HEK293 (cell line): ENCODE results near the gene RRM1.

Experiments
- FEZF1 ChIP-seq: fragments of 450-650 bp; formaldehyde crosslinking; IDR thresholded peaks from 2 replicates; pipeline ENCODE4 v1.5.1; 2016; ENCODE audit warnings: missing biosample characterization, missing genetic modification characterization
- KLF17 ChIP-seq: fragments of 450-650 bp; formaldehyde crosslinking; IDR thresholded peaks from 2 replicates; pipeline ENCODE4 v1.5.1; 2016; ENCODE audit warnings: missing biosample characterization, missing genetic modification characterization
- KLF9 ChIP-seq: fragments of 450-650 bp; formaldehyde crosslinking; IDR thresholded peaks from 2 replicates; pipeline ENCODE4 v1.5.1; 2016; ENCODE audit warnings: missing biosample characterization, missing genetic modification characterization, low read depth
- OVOL3 ChIP-seq: fragments of 450-650 bp; formaldehyde crosslinking; IDR thresholded peaks from 2 replicates; pipeline ENCODE4 v1.5.1; 2016; ENCODE audit warnings: missing biosample characterization, missing genetic modification characterization
- PRDM10 ChIP-seq: fragments of 450-650 bp; formaldehyde crosslinking; IDR thresholded peaks from 2 replicates; pipeline ENCODE4 v1.5.1; 2016; ENCODE audit warnings: missing biosample characterization, missing genetic modification characterization
- SCRT2 ChIP-seq: fragments of 450-650 bp; formaldehyde crosslinking; IDR thresholded peaks from 2 replicates; pipeline ENCODE4 v1.5.1; 2016; ENCODE audit warnings: missing biosample characterization, missing genetic modification characterization
- ZBTB26 ChIP-seq: fragments of 450-650 bp; formaldehyde crosslinking; optimal IDR thresholded peaks from 2 replicates; pipeline ENCODE3; 2016; ENCODE audit warnings: missing biosample characterization, mild to moderate bottlenecking, missing genetic modification characterization
- ZBTB49 ChIP-seq: fragments of 450-650 bp; formaldehyde crosslinking; IDR thresholded peaks from 2 replicates; pipeline ENCODE4 v1.5.1; 2016; ENCODE audit warnings: missing biosample characterization, missing genetic modification characterization, low read depth
- ZFP69B ChIP-seq: fragments of 450-650 bp; formaldehyde crosslinking; IDR thresholded peaks from 2 replicates; pipeline ENCODE4 v1.5.1; 2016; ENCODE audit warnings: missing biosample characterization, missing genetic modification characterization
- ZNF112 ChIP-seq: fragments of 450-650 bp; formaldehyde crosslinking; IDR thresholded peaks from 2 replicates; pipeline ENCODE4 v1.5.0; 2017; ENCODE audit warnings: missing biosample characterization, missing genetic modification characterization
- ZNF114 ChIP-seq: fragments of 450-650 bp; formaldehyde crosslinking; IDR thresholded peaks from 2 replicates; pipeline ENCODE4 v1.5.0; 2017; ENCODE audit warnings: missing biosample characterization, missing genetic modification characterization
- ZNF132 ChIP-seq: fragments of 450-650 bp; formaldehyde crosslinking; IDR thresholded peaks from 2 replicates; pipeline ENCODE4 v1.5.1; 2017; ENCODE audit warnings: missing biosample characterization, missing genetic modification characterization, borderline replicate concordance
- ZNF140 ChIP-seq: fragments of 450-650 bp; formaldehyde crosslinking; IDR thresholded peaks from 2 replicates; pipeline ENCODE4 v1.5.1; 2016; ENCODE audit warnings: missing biosample characterization, missing genetic modification characterization
- ZNF221 ChIP-seq: fragments of 450-650 bp; formaldehyde crosslinking; IDR thresholded peaks from 2 replicates; pipeline ENCODE4 v1.5.1; 2017; ENCODE audit warnings: missing biosample characterization, missing genetic modification characterization, borderline replicate concordance
- ZNF24 ChIP-seq: fragments of 450-650 bp; formaldehyde crosslinking; IDR thresholded peaks from 2 replicates; pipeline ENCODE4 v1.5.1; 2016; ENCODE audit warnings: missing biosample characterization, missing genetic modification characterization
- ZNF26 ChIP-seq: fragments of 450-650 bp; formaldehyde crosslinking; IDR thresholded peaks from 2 replicates; pipeline ENCODE4 v1.5.1; 2016; ENCODE audit warnings: missing biosample characterization, missing genetic modification characterization
- ZNF335 ChIP-seq: fragments of 450-650 bp; formaldehyde crosslinking; conservative IDR thresholded peaks from 2 replicates; pipeline ENCODE4 v1.5.1; 2016; ENCODE audit warnings: missing biosample characterization, missing genetic modification characterization
- ZNF341 ChIP-seq: fragments of 450-650 bp; formaldehyde crosslinking; IDR thresholded peaks from 2 replicates; pipeline ENCODE4; 2016; ENCODE audit warnings: low read depth, missing biosample characterization, missing genetic modification characterization
- ZNF423 ChIP-seq: fragments of 450-650 bp; formaldehyde crosslinking; IDR thresholded peaks from 2 replicates; pipeline ENCODE4 v1.5.1; 2016; ENCODE audit warnings: missing biosample characterization, missing genetic modification characterization
- ZNF449 ChIP-seq: fragments of 450-650 bp; formaldehyde crosslinking; IDR thresholded peaks from 2 replicates; pipeline ENCODE4 v1.5.1; 2017; ENCODE audit warnings: missing biosample characterization, mild to moderate bottlenecking, missing genetic modification characterization, moderate library complexity
- ZNF510 ChIP-seq: fragments of 450-650 bp; formaldehyde crosslinking; IDR thresholded peaks from 2 replicates; pipeline ENCODE4 v1.5.1; 2018; ENCODE audit warnings: mild to moderate bottlenecking, missing genetic modification characterization, missing biosample characterization; ENCODE audit not compliant: insufficient replicate concordance
- ZNF549 ChIP-seq: fragments of 450-650 bp; IDR thresholded peaks from 2 replicates; pipeline ENCODE4 v1.5.1; 2018; ENCODE audit warnings: missing biosample characterization, missing genetic modification characterization, mild to moderate bottlenecking, inconsistent platforms, moderate library complexity
- ZNF624 ChIP-seq: fragments of 450-650 bp; formaldehyde crosslinking; IDR thresholded peaks from 2 replicates; pipeline ENCODE4 v1.5.1; 2017; ENCODE audit warnings: missing biosample characterization, missing genetic modification characterization
- ZNF701 ChIP-seq: fragments of 450-650 bp; formaldehyde crosslinking; IDR thresholded peaks from 2 replicates; pipeline ENCODE4 v1.5.1; 2016; ENCODE audit warnings: missing biosample characterization, missing genetic modification characterization
- ZSCAN30 ChIP-seq: fragments of 450-650 bp; IDR thresholded peaks from 2 replicates; pipeline ENCODE4 v1.5.1; 2018; ENCODE audit warnings: missing biosample characterization, mild to moderate bottlenecking, missing genetic modification characterization, moderate library complexity

The RRM1 gene

DNA sequence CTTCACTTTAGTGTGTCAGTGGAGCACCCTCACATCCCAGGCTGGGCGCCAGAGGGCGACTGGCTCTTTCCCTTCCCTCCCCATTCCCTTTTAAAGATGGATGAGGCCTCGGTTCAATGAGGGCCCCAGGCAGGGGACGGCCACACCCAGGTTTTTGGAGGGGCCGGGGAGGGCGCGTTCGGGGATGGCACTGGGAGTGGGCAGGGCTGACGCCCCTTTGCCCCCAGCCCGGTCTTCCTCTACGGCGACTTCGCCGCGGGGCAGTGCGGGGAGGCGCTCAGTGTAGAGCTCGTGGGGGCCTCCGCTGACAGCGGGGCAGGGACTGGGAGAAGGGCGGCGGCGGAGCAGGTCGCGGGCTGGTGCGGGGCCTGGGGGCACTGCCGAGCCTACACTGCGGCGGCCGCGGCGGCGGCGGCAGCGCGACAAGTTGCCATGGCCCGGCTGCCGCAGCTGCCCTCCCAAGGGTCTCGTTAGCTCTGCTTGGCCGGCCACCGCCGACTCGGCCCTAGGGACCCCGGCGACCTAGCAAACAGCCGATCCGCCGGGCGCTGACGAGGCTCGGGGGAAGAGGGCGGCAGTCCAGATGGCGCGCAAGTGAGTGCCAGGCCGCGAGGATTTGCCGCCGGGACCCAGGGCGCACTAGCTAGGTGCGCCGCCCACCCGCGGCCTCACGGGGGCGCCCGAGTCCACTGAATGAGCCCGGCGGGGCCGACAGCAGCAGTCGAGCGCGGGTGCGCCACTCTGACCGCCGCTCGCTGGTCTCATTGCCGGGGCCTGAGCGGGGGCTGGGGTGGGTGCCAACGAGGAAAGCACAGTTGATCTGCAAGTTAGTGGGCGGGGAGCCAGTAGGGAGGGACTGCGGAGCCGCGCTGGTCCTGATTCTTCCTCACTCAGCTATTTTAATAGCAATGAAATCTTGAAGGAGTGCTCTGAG is 92.7 kb downstream of the RRM1 start (continued):
- no peak for TF ChIP-seq KLF17 (tag by site-specific recombination)
- TF ChIP-seq SCRT2 = peak; percentile 48; the same call in 1 of the 2 replicates
- TF ChIP-seq ZNF449 (tag by site-specific recombination) = no peak
- TF ChIP-seq ZNF335 = peak; percentile 92
- peak; percentile 50; the same call in 1 of the 2 replicates for TF ChIP-seq ZSCAN30
- peak; percentile 47 for TF ChIP-seq KLF9 (tag by site-specific recombination)
- TF ChIP-seq ZFP69B (tag by site-specific recombination) = peak; percentile 66; the same call in 1 of the 2 replicates
- TF ChIP-seq ZNF549 (tag by site-specific recombination) = no peak
- no peak for TF ChIP-seq ZNF24 (tag by site-specific recombination)
- no peak for TF ChIP-seq FEZF1 (tag by site-specific recombination)
- no peak for TF ChIP-seq ZNF112 (tag by site-specific recombination)
- TF ChIP-seq ZNF114 = no peak
- peak; percentile 72 for TF ChIP-seq ZNF341 (tag by site-specific recombination)
- no peak for TF ChIP-seq ZNF510 (tag by site-specific recombination)
- TF ChIP-seq ZNF221 (tag by site-specific recombination) = no peak
- no peak for TF ChIP-seq ZNF423 (tag by site-specific recombination)
- TF ChIP-seq ZNF701 = no peak
- TF ChIP-seq ZNF26 (tag by site-specific recombination) = no peak
- TF ChIP-seq PRDM10 (tag by site-specific recombination) = peak; percentile 84
- TF ChIP-seq ZNF140 (tag by site-specific recombination) = no peak
- TF ChIP-seq OVOL3 (tag by site-specific recombination) = no peak
- peak; percentile 73 for TF ChIP-seq ZBTB26 (tag by site-specific recombination)
- no peak for TF ChIP-seq ZNF132 (tag by site-specific recombination)
- TF ChIP-seq ZBTB49 (tag by site-specific recombination) = no peak
- no peak for TF ChIP-seq ZNF624 (tag by site-specific recombination)
